GM21723 (cell line): ENCODE measurements around the gene PAPPA.

Experiments used
- ATAC-seq: cut with Tn5 transposase; IDR thresholded peaks from one replicate; pipeline ENCODE4 v1.9.1; 2021; ENCODE audit warnings: mild to moderate bottlenecking, moderate library complexity; ENCODE audit not compliant: unreplicated experiment

PAPPA gene, protein sequence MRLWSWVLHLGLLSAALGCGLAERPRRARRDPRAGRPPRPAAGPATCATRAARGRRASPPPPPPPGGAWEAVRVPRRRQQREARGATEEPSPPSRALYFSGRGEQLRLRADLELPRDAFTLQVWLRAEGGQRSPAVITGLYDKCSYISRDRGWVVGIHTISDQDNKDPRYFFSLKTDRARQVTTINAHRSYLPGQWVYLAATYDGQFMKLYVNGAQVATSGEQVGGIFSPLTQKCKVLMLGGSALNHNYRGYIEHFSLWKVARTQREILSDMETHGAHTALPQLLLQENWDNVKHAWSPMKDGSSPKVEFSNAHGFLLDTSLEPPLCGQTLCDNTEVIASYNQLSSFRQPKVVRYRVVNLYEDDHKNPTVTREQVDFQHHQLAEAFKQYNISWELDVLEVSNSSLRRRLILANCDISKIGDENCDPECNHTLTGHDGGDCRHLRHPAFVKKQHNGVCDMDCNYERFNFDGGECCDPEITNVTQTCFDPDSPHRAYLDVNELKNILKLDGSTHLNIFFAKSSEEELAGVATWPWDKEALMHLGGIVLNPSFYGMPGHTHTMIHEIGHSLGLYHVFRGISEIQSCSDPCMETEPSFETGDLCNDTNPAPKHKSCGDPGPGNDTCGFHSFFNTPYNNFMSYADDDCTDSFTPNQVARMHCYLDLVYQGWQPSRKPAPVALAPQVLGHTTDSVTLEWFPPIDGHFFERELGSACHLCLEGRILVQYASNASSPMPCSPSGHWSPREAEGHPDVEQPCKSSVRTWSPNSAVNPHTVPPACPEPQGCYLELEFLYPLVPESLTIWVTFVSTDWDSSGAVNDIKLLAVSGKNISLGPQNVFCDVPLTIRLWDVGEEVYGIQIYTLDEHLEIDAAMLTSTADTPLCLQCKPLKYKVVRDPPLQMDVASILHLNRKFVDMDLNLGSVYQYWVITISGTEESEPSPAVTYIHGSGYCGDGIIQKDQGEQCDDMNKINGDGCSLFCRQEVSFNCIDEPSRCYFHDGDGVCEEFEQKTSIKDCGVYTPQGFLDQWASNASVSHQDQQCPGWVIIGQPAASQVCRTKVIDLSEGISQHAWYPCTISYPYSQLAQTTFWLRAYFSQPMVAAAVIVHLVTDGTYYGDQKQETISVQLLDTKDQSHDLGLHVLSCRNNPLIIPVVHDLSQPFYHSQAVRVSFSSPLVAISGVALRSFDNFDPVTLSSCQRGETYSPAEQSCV (N-terminal part only)

DNA sequence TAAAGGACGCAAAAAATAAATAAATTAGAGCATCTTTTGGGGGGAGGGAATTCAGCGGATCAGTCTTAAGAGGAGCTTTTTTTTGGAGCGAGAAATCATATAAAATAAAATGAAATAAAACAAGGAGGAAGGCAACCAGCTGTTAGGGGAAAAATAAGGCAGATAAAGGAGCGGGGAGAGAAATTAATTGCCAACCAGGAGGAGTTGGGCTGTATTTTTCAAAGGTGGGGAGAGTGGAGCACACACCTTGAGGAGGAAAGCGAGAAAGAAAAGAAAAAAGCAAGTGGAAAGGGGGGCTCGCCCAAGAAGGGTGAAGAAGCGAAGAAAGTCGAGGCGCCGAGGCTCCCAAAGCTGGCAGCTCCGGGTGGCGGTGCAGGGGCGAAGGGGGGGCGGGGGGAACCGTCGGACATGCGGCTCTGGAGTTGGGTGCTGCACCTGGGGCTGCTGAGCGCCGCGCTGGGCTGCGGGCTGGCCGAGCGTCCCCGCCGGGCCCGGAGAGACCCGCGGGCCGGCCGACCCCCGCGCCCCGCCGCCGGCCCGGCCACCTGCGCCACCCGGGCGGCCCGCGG is at the start of gene PAPPA:
Gene PAPPA, plus strand, starts transcription at position 27 of the 569 bp plus-strand sequence. Its CDS starts 382 bp downstream, at position 409.
- ATAC-seq: no peak

DNA sequence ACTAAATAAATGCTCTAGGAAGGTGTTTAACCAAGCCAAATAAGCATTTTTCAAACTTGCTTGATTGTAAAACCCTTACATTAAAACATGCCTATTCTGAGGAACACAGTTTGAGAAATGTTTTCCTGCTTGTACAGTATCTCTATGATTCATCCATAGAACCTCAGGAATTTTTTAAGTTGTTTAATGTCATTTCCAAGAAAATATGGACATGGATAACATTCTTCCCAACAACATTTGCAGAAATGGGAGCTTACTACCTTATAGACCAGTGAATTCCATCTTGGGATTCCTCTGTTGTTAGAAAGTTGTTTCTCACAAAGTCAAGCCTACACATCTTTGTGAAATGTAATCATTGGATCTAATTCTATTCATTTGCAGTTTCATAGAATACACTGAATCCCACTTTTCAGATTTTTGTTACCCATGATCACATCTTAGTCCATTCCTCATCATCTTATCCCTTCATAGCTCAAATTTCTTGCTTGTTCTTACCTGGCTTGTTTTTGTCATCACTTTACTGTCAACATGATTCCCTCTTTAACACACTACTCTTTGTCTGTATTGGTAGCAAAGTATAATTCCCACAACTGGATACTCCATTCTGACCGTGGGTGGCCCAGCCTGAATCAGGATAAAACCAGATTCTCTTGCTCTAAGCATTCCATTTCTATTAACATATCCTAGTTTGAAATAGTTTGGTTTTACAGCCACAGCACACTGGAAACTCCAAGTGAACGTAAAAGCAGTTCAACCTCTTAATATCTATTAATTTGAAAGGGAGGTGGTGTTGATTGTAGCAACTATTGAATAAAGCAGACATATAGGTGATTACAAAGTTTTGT is 49.4 kb upstream of the PAPPA start:
- ATAC-seq: no peak

DNA sequence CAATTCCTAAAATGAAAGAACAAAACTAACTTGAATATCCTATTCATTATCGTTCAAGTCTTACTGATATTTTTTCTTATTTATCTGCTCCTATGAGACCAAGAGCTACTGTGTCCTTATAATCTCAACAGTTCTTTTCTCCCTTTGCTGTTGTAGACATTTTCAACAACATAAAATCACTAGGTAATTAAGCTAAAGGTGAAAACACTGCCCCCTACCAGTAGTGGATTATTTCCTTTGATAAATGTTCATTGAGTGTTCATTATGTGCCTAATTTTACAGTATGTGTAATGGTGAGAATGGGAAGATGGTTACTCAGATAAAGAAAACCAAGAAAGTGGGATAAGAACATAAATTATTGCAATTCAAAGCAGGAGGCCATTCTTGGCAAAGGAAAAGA is 41.4 kb upstream of the PAPPA start:
- ATAC-seq: no peak

DNA sequence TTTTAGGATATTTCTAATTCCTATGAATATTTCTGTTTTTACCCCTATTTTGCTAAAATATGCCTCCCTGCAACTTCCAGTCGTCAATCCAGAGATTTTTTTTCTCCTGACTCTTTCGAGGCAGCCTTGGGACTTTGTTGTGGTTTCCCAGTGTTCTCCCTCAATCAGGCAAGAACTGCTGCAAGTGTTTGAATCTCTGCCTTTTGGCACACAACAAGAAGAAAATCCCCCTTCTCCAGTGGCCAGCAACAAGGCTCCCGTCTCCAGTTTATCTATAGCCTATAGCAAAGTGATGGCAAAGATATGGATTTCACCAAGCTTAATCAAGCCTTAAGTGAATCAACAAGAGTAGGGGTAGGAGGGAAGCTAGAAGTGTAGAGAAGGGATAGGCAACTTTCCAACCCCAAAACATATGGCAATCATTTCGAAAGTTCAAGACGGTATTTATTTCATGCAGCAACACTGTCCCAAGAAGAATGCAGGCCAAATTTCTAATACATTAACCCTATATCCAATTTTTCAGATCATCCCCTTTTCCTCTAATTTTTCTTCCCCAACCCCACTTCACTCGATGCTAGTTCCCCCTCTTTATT is 37.7 kb upstream of the PAPPA start:
- ATAC-seq: no peak

DNA sequence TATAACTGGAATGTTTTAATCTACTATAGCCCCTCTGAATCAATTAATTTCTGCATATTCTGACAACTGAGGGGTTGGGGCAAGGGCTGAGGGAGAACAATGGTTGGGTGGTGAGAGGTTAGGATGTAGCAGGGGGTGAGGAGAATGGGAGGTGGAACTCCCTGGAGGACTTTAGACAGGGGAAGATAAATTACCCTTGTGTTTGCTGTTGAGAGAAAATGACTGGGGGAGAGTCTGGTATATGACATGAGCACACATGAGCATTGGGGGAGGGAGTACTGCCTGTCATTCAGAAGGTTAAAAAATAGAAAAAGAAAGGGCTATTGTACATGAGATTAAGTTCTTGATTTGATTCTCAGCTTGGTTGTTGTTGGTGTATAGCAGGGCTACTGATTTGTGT is 37.2 kb upstream of the PAPPA start:
- ATAC-seq: no peak

DNA sequence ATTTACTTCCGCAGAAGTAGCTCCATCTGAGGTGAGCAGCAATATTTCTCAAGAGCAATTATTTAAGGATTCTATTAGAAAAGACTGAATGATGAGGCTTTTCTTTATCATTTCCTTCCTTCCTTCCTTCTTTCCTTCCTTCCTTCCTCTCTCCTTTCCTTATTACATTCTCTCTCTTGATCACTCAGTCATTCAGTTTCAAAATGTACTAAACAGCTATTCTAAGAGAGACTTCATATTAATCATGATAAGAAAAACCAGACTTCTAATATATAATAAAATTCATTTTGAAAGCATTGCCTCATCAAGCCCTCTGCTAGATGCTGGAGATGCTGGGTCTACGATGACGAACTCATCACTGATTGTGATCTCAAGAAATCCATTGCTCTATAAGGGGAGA is 30.4 kb upstream of the PAPPA start:
- no peak for ATAC-seq

DNA sequence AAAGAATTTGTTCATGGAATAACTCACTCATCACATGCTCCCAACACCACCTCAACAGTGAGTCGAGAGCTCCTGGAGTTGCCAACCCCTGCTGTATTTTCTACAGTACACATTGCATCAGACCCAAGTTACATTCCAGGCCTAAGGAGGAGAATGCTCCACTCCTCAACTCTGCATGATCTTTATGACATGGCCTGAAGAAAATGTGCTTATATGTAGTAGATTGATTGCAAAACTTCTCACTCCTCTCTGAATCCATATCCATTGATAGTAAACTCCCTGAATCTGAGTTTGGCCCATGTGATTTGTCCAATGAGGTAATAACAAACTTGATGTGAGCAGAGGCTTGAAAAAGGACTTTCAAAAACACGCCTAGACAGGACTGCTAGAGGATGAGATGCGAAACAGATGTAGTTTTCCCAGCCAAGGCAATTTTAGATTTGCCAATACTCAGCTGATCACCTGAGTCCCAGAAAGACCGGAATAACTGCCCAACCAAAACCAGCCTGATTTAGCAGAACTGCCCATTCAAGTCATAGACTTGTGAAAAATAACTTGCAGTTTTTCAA is 29.0 kb upstream of the PAPPA start:
- ATAC-seq: no peak

DNA sequence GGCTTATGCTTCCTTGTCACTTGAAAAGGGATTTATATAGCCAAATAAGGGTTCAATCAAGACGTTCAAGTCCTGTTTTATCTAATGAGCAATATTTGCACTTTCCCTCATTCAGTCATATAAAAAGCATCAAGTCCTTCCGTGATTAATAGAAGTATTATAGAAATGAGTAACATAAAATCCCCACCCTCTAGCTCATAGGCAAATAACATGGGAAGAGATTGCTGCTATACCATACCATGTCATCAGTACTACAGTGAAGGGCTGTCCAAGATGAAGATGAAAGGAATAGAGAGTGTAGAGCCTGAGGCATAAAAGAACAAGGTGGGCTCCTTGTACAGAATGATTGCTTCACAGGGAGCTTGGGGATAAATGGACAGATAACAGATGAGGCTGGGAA is 20.4 kb upstream of the PAPPA start:
- no peak for ATAC-seq

DNA sequence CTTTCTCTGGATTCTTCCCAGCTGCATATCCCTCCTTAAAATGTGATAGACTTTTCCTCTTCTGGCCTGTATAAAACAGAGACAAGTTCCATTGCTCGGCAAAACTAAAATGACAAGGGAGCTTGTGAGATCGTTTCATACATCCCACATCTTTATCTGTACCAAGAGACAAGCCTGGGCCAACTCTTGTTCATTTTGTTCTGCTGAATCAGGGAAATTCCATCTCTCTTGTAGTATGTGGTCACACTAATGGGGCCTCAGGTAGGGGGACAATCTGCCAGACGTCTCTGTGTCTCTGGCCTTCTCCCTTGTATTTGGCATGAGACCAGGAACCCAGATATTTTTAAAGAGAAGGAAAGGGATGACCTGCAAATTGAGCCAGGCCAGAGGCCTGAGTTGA is 18.6 kb upstream of the PAPPA start:
- ATAC-seq: no peak

DNA sequence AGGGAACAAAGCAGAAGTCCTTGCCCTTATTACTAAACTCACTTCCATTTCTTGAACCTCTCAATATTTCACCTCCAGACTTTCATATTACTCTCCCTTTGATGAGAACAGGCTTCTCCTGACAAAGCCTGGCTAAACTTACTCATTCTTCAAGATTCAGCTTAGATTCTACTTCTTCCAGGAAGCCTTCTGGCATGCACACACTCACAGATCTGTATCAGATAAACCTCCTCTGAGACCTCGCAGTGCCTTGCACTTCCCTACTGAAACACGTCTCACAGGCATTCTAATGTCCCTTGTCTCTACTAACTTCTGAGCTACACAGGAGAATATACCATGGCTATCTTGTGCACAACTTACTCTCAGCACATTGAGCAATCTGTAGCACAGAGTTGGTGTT is 16.6 kb upstream of the PAPPA start:
- no peak for ATAC-seq

DNA sequence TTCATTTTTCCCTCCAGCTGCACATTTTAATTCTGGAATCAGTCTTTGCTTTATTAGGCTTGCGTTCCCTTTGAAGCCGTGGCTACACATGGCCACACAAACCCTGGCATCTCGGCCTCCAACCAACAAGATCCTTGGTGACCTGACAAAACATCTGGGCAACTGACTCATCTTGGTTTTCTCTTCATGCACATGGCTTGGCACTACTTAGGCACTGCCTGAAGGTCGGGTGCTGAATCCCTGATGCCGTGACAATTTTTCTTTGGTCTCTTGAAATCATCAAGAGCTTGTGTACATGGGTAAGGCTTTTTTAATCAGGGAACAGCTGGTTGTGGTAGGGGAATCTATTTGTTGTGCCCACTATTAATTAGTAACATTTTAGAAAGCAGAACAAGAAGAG is 16.0 kb upstream of the PAPPA start:
- ATAC-seq: no peak

DNA sequence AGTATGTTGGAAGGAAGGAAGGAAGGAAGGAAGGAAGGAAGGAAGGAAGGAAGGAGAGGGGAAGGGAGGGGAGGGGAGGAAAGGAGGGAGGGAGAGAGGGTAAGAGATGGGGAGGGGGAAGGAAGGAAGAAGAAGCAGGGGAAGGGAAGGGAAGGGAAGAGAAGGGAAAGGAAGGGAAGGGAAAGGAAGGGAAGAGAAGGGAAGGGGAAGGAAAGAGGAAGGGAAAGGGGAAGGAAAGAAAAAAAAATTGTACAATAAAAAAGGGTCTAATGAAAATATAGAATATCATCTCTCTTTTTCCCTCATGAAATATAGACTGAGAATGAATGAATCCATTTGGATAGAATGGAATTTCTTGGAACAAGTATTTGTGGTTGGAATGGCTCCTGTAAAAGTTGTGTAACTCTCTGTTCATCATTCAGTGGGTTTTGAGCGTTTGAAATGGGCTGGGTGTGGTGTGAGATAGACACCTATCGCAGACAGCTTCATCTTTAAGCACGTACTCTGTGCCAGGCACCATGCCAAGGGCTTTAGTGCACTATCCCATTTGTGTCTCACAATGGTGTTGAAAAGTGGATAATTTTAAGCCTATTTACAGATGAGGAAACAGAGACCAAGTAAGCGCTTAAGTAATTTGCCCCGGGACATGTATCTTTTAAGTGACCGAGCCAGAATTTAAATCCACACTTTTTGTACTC is 11.6 kb upstream of the PAPPA start:
- ATAC-seq: no peak

DNA sequence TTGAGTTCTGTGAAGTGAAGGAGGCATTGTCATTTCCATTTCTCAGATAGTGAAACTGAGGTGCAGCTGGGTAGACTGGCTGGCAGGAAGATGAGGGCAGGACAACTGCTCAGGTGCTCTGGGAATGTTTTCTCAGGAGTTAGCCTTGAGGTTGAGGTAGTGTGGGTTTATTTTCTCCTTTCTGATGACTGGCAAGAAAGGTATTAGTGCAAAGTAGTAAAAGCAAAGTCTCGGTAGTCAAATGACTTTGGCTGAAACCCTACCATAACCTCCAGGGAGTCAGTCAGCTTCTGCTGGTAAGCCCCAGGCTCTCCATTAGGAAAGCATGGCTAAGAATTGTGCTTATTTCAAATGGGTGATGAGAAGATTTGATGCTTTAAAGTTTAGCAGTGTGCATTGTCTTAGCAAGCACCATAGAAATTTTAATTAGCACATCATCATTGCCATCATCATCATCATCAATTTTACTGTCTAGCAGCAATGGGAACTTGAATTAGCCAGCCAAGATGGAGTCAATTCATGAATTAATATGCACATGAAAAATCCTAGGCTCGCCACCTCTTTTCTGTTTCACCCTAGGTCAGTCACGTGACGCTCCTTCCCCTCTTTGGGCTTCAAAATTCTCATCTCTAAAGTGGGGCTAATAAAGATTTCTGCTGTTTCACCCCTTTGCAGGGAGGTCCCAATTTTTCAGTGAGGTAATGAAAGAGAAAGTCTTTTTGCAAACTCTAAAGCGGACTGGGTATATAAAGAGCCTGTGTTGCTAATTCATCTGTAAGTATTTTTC is 10.7 kb upstream of the PAPPA start:
- no peak for ATAC-seq

DNA sequence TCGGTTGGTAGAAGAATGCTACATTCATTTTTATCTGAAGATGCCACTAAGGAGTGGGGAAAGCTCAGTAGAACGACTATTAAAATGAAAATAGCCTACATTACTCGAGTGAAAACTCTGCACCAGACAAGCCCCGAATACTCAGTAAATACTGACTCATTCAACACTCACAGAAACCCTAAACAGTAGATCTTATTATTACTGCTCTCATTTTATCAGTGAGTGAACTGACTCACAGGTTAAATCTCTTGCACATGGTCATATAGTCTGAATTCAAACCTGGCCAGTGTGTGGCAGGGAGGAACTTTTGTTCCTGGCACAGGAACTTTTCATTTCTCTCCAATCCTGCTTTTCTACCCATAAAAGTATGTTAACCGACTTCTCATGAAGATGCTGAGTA is 9.6 kb upstream of the PAPPA start:
- no peak for ATAC-seq

DNA sequence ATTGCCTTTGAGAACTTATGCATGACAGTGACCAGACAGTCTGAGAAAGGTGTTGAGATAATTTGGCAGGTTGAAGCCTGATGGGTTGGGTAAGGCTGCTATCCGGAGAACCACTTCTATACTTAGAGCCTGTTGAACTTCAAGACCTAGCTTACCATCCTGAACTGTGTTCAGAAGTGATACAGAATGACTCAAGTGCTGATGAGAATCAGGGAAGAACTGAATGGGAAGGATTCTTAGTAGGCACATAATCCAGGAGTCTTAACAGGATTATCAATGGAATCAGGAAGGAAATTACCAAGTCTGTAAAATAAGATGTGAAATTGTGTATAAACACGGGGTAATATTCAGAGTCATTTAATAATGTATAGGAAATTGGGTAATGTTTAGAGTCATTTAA is 9.0 kb upstream of the PAPPA start:
- no peak for ATAC-seq

DNA sequence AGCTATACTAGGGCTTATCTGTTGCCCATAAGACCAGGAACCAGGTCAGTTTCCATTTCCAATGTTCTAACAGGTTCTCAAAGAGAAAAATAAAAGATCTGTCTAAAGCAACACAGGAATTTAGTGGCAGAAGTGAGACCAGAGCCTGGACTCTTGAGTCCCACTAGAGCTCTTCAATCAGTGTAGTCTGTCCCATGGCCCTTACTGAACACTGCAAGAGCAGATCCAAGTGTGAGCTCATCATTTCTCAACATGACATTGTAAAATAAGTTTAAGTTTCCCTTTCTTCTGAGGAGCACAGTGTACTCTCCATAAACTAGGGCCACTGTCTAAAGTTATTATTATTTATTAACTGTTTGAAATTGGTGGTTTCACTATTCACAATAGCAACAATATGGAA is 8.6 kb upstream of the PAPPA start:
- no peak for ATAC-seq

DNA sequence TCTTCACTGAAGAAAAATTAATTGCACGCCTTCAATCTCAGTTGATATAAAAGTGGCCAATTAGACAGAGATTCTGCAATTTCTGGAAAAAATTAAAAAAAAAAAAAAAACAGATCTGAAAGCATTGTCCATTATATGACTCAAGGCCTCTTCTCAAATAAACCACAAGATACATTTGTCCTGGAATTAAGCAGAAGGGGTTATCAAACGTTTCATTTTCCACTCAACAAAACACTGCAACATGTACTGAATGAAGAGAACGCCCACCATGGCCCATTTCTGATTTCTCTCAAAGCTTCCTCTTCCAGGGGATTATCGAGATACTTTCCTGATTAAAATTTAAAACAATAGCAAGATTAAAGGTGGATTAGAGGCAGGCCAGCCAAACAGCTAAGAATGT is 5.8 kb upstream of the PAPPA start:
- ATAC-seq: no peak

DNA sequence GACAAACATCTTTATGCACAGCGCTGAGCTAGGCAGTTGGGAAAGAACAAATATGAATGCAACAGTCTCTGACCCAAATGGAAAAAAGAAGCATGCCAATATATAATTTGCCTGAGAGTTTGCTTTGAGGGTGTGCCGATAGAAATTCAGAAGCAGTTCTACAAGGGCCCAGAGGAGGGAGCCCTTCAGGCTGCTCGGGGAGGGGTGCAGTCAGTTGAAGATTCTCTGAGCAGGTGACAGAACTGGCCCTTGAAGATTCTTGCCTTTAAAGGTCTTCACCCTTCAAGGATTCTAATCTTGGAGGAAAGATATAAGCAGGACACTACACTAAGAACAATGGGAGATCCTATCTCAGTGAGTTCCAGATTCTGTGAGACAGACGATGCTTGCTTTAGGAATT is 3.7 kb upstream of the PAPPA start:
- no peak for ATAC-seq
